ENCODE measurements around the gene PITPNM1.
"Not testable (repeated sequence)": the region's sequence is repeated elsewhere in the genome, so short reads cannot be mapped to it uniquely, and the experiment has no call there.

Gene PITPNM1

DNA sequence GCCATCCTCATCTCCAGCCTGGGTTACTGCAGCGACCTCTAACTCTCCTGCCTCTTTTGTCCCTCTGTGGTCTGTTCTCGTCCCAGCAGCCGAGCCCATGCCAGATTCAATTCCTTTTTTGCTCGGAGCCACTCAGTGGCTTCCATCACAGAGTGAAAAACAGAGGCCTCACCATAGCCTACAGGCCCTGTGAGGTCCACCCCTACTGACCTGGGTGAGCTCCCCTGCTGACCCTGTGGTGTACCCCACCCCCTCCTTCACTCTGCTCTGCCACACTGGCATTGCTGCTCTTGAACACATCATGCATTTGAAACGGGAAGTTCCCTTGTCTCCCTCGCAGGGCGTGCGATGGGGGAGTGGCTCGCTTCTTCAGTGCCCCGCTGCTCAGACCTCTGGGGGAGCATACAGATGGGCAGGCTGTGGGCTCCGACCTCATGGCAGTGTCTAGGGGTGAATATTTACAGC, 20.3 kb downstream of the PITPNM1 start:
- TF ChIP-seq, protein P1, sequence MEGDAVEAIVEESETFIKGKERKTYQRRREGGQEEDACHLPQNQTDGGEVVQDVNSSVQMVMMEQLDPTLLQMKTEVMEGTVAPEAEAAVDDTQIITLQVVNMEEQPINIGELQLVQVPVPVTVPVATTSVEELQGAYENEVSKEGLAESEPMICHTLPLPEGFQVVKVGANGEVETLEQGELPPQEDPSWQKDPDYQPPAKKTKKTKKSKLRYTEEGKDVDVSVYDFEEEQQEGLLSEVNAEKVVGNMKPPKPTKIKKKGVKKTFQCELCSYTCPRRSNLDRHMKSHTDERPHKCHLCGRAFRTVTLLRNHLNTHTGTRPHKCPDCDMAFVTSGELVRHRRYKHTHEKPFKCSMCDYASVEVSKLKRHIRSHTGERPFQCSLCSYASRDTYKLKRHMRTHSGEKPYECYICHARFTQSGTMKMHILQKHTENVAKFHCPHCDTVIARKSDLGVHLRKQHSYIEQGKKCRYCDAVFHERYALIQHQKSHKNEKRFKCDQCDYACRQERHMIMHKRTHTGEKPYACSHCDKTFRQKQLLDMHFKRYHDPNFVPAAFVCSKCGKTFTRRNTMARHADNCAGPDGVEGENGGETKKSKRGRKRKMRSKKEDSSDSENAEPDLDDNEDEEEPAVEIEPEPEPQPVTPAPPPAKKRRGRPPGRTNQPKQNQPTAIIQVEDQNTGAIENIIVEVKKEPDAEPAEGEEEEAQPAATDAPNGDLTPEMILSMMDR (conservative IDR thresholded peaks at IDR 0.05; ENCODE audit: low read length): no peak
- no peak for DNase-seq (ENCODE audit: low read depth)
- H3K4me3 ChIP-seq (ENCODE audit: low read length): no peak overlapping the region

DNA sequence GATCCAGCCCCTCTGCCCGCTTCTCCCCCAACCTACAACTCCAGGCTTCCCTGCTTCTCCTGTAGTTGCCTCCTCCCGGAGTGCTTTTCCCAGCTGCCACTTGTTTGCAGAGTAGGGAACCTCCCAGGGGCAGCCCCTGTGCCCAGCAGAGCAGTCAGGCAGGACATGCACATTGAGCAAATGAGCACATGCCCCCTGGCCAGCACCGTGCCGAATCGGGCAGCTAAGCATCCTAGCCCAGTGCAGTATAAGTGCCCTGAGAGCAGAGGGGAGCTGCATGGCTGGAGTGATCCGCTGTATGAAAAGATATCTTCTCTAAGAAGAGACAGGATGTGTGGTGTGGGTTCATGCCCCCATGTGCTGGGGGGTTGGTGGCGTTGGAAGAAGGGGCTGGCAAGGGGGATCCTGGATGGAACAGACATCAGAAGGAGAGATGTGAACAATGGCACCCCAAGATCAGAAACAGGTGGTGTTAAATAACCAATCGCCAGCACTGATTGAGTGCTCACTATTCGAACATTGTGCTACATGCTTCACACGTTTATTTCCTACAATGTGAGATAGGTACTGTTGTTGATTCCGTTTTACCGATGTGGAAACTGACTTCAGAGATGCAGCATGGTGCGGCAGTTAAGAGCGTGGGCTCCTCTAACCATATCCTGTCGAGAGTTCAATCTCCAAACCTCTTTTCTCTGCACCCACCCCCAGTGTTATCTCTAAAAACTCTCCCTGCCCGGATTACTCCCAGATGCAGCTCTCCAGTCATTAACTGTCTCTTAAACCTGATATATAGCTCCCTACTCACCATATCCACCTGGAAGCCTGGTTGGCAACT, 21.1 kb downstream of the PITPNM1 start:
- no peak for DNase-seq (ENCODE audit: low read depth)
- TF ChIP-seq, protein P1 (conservative IDR thresholded peaks at IDR 0.05; ENCODE audit: low read length): no peak
- peak overlapping the region; percentile 83; the same call in 1 of the 2 replicates for H3K4me3 ChIP-seq (ENCODE audit: low read length)

DNA sequence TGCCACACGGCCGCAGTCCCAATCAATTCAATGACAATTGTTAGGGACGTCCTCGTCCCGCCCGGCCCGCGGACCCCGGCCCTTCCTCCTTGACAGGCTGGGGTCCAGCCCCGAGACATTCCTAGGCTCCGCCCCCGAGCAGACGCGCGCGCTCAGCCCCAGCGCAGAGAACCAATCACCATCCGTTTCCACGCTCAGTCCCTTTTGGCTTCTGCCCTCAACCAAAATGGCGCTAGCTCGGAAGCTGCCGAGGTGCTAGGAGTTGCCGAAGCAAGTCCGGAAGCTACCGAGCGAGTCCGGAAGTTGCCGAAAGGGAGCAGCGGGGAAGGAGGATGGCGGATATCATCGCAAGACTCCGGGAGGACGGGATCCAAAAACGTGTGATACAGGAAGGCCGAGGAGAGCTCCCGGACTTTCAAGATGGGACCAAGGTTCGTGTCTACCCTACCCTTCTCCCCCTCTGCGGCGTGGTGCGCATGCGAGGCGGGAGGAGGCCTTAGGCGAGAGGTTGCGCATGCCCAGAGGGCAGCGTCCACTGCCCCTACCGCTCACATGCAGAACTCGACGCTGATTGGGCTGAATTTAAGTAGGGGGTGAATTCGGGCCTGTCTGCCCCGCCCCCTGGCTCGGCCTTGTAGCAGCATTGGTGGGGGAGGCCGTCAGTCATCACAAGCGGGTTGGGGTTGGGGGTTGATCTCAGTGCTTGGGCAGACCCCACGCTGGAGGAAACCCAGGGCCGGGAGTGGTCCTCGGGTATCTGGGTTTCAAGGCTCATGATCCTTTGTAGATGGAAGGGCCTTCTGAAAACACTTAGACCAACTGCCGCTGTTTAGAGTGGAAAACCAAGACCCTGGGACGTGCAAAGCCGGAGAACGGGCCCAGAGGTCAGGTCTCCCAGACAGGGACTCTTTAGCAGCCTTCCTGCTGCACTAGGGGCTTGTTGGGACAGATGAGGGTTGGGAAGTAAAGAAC, 22.1 kb downstream of the PITPNM1 start, which contains the start of gene AIP:
TSS of gene AIP (plus strand) at position 200 of the 972 bp plus-strand sequence. CDS start at position 333, 133 bp downstream.
- peak; percentile 96 for DNase-seq (ENCODE audit: low read depth)
- TF ChIP-seq, protein P1 (conservative IDR thresholded peaks at IDR 0.05; ENCODE audit: low read length): peak; percentile 24; the same call in 1 of the 2 replicates
- peak within 1 kb of the TSS; percentile 83 for H3K4me3 ChIP-seq (ENCODE audit: low read length)

DNA sequence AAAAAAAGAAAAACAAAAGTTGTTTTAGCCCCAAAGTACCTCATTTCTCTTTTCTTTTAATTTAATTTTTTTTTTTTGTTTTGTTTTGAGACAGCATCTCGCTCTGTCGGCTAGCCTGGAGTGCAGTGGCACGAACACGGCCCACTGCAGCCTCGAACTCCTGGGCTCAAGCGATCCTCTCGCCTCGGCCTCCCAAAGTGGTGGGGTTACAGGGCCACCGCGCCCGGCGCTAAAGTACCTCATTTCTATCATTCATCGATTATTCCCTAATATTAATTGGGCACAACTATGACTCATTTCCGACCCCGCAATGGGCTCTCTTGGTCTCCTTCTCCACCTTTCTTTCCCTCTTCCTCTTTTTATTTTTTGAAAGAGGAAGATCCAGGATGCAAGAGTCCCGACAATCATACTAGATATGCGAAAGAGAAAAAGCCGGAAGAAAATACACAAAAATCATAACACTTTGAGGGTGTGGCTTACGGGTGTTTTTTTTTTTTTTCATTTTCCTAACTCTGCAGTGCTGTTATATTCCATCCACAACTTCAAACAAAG, 22.8 kb downstream of the PITPNM1 start:
- TF ChIP-seq, protein P1 (conservative IDR thresholded peaks at IDR 0.05; ENCODE audit: low read length): no peak
- no peak for DNase-seq (ENCODE audit: low read depth)
- peak overlapping the region; percentile 83 for H3K4me3 ChIP-seq (ENCODE audit: low read length)

DNA sequence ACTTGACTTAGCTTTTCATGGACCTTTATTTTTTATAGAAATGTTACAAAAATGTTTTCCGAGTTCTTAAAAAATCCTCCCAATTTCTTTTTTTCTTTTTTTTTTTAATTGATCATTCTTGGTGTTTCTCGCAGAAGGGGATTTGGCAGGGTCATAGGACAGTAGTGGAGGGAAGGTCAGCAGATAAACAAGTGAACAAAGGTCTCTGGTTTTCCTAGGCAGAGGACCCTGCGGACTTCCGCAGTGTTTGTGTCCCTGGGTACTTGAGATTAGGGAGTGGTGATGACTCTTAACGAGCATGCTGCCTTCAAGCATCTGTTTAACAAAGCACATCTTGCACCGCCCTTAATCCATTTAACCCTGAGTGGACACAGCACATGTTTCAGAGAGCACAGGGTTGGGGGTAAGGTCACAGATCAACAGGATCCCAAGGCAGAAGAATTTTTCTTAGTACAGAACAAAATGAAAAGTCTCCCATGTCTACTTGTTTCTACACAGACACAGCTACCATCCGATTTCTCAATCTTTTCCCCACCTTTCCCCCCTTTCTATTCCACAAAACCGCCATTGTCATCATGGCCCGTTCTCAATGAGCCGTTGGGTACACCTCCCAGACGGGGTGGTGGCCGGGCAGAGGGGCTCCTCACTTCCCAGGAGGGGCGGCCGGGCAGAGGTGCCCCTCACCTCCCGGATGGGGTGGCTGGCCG, 27.7 kb downstream of the PITPNM1 start:
- DNase-seq (ENCODE audit: low read depth): not testable (repeated sequence)

DNA sequence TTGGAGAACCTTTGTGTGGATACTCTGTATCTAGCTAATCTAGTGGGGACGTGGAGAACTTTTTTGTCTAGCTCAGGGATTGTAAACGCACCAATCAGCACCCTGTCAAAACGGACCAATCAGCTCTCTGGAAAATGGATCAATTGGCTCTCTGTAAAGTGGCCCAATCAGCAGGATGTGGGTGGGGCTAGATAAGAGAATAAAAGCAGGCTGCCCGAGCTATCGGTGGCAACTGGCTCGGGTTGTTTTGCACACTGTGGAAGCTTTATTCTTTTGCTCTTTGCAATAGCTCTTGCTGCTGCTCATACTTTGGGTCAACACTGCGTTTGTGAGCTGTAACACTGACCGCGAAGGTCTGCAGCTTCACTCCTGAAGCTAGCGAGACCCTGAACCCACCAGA, 28.5 kb downstream of the PITPNM1 start:
- H3K4me3 ChIP-seq (ENCODE audit: low read length); DNase-seq (ENCODE audit: low read depth): not testable (repeated sequence)

More for the DNA sequence above, 27.7 kb downstream of the PITPNM1 start:
- H3K4me3 ChIP-seq (ENCODE audit: low read length): not testable (repeated sequence)

DNA sequence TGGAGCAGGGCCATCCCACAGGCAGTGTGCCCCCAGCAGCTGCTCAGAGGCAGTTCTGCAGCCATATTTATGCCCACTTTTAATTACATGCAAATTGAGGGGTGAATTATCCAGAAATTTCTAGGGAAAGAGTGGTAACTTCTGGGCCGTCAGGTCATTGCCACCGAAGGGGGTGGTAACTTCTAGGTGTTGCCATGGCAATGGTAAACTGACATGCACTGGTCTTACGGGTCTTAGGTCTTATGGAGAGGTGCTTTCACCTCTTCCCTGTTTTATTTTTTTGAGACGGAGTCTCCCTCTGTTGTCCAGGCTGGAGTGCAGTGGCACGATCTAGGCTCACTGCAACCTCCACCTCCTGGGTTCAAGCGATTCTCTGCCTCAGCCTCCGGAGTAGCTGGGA, 32.3 kb downstream of the PITPNM1 start:
- TF ChIP-seq, protein P1 (conservative IDR thresholded peaks at IDR 0.05; ENCODE audit: low read length): no peak
- DNase-seq (ENCODE audit: low read depth): no peak
- no peak overlapping the region for H3K4me3 ChIP-seq (ENCODE audit: low read length)
